Measurements from ENCODE around the gene SPTY2D1. TPM values are rescaled to one million over a fixed set of nuclear protein-coding genes. Genes with fewer than 3 reads are reported as not detected.
"Not testable (repeated sequence)": the region's sequence is repeated elsewhere in the genome, so short reads cannot be mapped to it uniquely, and the experiment has no call there.

SPTY2D1 gene, protein sequence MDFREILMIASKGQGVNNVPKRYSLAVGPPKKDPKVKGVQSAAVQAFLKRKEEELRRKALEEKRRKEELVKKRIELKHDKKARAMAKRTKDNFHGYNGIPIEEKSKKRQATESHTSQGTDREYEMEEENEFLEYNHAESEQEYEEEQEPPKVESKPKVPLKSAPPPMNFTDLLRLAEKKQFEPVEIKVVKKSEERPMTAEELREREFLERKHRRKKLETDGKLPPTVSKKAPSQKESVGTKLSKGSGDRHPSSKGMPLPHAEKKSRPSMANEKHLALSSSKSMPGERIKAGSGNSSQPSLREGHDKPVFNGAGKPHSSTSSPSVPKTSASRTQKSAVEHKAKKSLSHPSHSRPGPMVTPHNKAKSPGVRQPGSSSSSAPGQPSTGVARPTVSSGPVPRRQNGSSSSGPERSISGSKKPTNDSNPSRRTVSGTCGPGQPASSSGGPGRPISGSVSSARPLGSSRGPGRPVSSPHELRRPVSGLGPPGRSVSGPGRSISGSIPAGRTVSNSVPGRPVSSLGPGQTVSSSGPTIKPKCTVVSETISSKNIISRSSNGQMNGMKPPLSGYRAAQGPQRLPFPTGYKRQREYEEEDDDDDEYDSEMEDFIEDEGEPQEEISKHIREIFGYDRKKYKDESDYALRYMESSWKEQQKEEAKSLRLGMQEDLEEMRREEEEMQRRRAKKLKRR
- total RNA-seq, result 10 to 100 TPM; 18.2 to 46.2 (median 22.2) TPM
- total RNA-seq (2013), result 23.0 TPM
- total RNA-seq, result 53.5 to 278 (median 89.8) reads per million in 29 experiments

GRCh38 chr11:18634140-18635032 lies at the start of gene SPTY2D1:
TSS of gene SPTY2D1 (minus strand) at chr11:18634342. CDS start at chr11:18634257, 85 bp downstream.
- POLR2A ChIA-PET, result interaction anchor here (0.5 to 2.8 kb wide), 14 partner anchors 13 to 1843 kb away, joined by 3 to 19 read pairs (median 4); partner anchors contain the start of genes HPS5 (in 1 of the 2), TSG101 (in 1 of the 2) and UEVLD (in 1 of the 2)
- peaks cover 0 to 4% of the 10 kb centered on the region in 2 donors for H3K27me3 Mint-ChIP-seq
- CTCF ChIA-PET, result interaction anchor here (0.7 to 2.3 kb wide), 8 partner anchors 13 to 108 kb away, joined by 4 to 10 read pairs (median 6); partner anchors contain the start of gene TSG101 (in 1 of the 2)
- peak within 1 kb of the TSS; percentile 88 to 97 (median 93) for H3K4me3 Mint-ChIP-seq
- no peaks in the 10 kb centered on the region for H3K36me3 ChIP-seq (ENCODE audit: control insufficient read depth in 2 of 2, extremely low read depth in 1 of 2, insufficient read depth in 1 of 2, low read length in 1 of 2)
- H3K4me1 Mint-ChIP-seq, result peaks cover 27 to 35% (median 34%) of the 10 kb centered on the region in 3 donors
- H3K27me3 ChIP-seq (replicated peaks in 1 of 2; ENCODE audit: control insufficient read depth in 2 of 2, extremely low read depth in 1 of 2, insufficient read depth in 2 of 2, low read length in 1 of 2), result no peaks in the 10 kb centered on the region
- H3K4me3 ChIP-seq (ENCODE audit: control insufficient read depth in 1 of 2, extremely low read depth in 1 of 2, low read length in 1 of 2), result peak within 1 kb of the TSS; percentile 68 to 100
- peak within 1 kb of the TSS; percentile 99 to 100 for H3K27ac Mint-ChIP-seq
- DNase-seq (peak; percentile 91 to 99 (median 99)), ATAC-seq (replicated peaks in 1 of 4) (peak; percentile 96 to 99 (median 98))
- no peaks in the 10 kb centered on the region for H3K9me3 ChIP-seq
- peaks cover 3% of the 10 kb centered on the region for H3K36me3 Mint-ChIP-seq
- peak within 1 kb of the TSS; percentile 94 for H3K27ac ChIP-seq (ENCODE audit: low read length)
- H3K9me3 Mint-ChIP-seq, result no peaks in the 10 kb centered on the region
- peaks cover 9 to 21% of the 10 kb centered on the region in 2 experiments for H3K4me1 ChIP-seq (ENCODE audit: control insufficient read depth in 1 of 2, extremely low read depth in 1 of 2, insufficient read depth in 2 of 2, low read length in 2 of 2)
- under 1% methylated on average over 55 of the region's 60 CpGs for WGBS (ENCODE audit: insufficient coverage)

DNA sequence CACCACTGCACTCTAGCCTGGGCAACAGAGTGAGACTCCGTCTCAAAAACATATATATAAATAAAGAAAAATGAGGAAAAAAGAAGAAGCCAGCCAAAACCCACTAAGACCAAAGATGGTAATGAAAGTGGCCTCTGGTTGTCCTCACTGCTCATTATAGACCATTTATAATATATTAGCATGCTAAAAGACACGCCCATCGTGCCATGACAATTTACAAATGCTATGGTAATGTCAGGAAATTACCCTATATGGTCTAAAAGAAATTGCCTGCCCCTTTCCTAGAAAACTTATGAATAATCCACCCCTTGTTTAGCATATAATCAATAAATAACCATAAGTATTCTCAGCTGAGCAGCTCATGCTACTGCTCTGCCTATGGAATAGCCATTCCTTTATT lies 48.3 kb upstream of the SPTY2D1 start:
- no peak overlapping the region for H3K27ac ChIP-seq (ENCODE audit: low read length)
- no peaks in the 10 kb centered on the region for H3K27me3 ChIP-seq (replicated peaks in 1 of 2; ENCODE audit: control insufficient read depth in 2 of 2, extremely low read depth in 1 of 2, insufficient read depth in 2 of 2, low read length in 1 of 2)
- no peaks in the 10 kb centered on the region for H3K36me3 ChIP-seq (ENCODE audit: control insufficient read depth in 2 of 2, extremely low read depth in 1 of 2, insufficient read depth in 1 of 2, low read length in 1 of 2)
- H3K4me1 ChIP-seq (ENCODE audit: control insufficient read depth in 1 of 2, extremely low read depth in 1 of 2, insufficient read depth in 2 of 2, low read length in 2 of 2), result peaks cover 0 to 2% of the 10 kb centered on the region in 2 experiments
- Mint-ChIP-seq H3K36me3 (no peaks in the 10 kb centered on the region), H3K27me3 (no peaks in the 10 kb centered on the region), H3K9me3 (no peaks in the 10 kb centered on the region), H3K27ac (no peak overlapping the region), H3K4me3 (no peak overlapping the region), H3K4me1 (peaks cover 6 to 10% (median 7%) of the 10 kb centered on the region in 3 donors)
- ChIA-PET POLR2A (no interaction called here), CTCF (no interaction called here)
- whole genome bisulfite sequencing (ENCODE audit: insufficient coverage), result no CpG with 5 or more reads among the region's 3 CpGs
- no peaks in the 10 kb centered on the region for H3K9me3 ChIP-seq
- H3K4me3 ChIP-seq (ENCODE audit: control insufficient read depth in 1 of 2, extremely low read depth in 1 of 2, low read length in 1 of 2), result no peak overlapping the region
- no peak for ATAC-seq (replicated peaks in 1 of 4)
- no peak for DNase-seq

GRCh38 chr11:18681949-18682348 lies 47.8 kb upstream of the SPTY2D1 start:
- H3K9me3 ChIP-seq; ATAC-seq (replicated peaks in 1 of 4); POLR2A ChIA-PET; H3K4me1 ChIP-seq (ENCODE audit: control insufficient read depth in 1 of 2, extremely low read depth in 1 of 2, insufficient read depth in 2 of 2, low read length in 2 of 2); DNase-seq; H3K27me3 Mint-ChIP-seq; H3K27ac ChIP-seq (ENCODE audit: low read length); H3K27ac Mint-ChIP-seq; H3K36me3 Mint-ChIP-seq; H3K36me3 ChIP-seq (ENCODE audit: control insufficient read depth in 2 of 2, extremely low read depth in 1 of 2, insufficient read depth in 1 of 2, low read length in 1 of 2); H3K4me3 Mint-ChIP-seq; CTCF ChIA-PET; H3K4me3 ChIP-seq (ENCODE audit: control insufficient read depth in 1 of 2, extremely low read depth in 1 of 2, low read length in 1 of 2); H3K9me3 Mint-ChIP-seq; H3K27me3 ChIP-seq (replicated peaks in 1 of 2; ENCODE audit: control insufficient read depth in 2 of 2, extremely low read depth in 1 of 2, insufficient read depth in 2 of 2, low read length in 1 of 2): not testable (repeated sequence)
- H3K4me1 Mint-ChIP-seq, result peaks cover 7 to 10% (median 7%) of the 10 kb centered on the region in 3 donors
- WGBS (ENCODE audit: insufficient coverage), result 91% methylated on average over 1 of the region's 1 CpG

DNA sequence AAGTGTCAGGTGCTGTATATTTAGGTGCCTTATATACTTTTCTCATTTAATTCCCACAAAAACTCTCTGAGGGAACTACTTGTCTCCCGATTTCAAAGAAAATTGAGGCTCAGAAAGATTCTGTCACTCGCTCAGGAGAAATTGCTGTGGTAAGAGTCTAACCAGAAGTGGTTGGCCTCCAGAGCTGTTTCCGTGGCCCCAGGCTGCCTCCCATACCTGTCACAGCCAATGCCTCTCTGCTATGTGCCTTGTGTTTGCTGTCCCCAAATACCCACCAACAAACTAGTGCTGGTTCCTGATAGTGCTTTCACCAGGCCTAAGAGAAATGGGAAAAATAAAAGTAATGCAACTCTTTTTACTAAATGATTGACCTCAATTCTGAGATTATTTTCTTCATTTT lies 43.4 kb upstream of the SPTY2D1 start:
- no peak overlapping the region for H3K4me3 ChIP-seq (ENCODE audit: control insufficient read depth in 1 of 2, extremely low read depth in 1 of 2, low read length in 1 of 2)
- H3K27ac ChIP-seq (ENCODE audit: low read length), result no peak overlapping the region
- no peaks in the 10 kb centered on the region for H3K9me3 Mint-ChIP-seq
- no peak for ATAC-seq (replicated peaks in 1 of 4)
- 76% methylated on average over 2 of the region's 3 CpGs for WGBS (ENCODE audit: insufficient coverage)
- H3K9me3 ChIP-seq, result no peaks in the 10 kb centered on the region
- DNase-seq, result no peak
- H3K27ac Mint-ChIP-seq, result no peak overlapping the region
- no peaks in the 10 kb centered on the region for H3K27me3 ChIP-seq (replicated peaks in 1 of 2; ENCODE audit: control insufficient read depth in 2 of 2, extremely low read depth in 1 of 2, insufficient read depth in 2 of 2, low read length in 1 of 2)
- CTCF ChIA-PET, result interaction anchor here in 1 of 2 donors (0.6 kb wide), 1 partner anchor 604 kb away, joined by 3 read pairs; no protein-coding TSS in a partner anchor
- no peaks in the 10 kb centered on the region for H3K36me3 ChIP-seq (ENCODE audit: control insufficient read depth in 2 of 2, extremely low read depth in 1 of 2, insufficient read depth in 1 of 2, low read length in 1 of 2)
- H3K4me1 Mint-ChIP-seq, result peaks cover 16 to 22% (median 16%) of the 10 kb centered on the region in 3 donors
- H3K4me3 Mint-ChIP-seq, result no peak overlapping the region
- peaks cover 2 to 7% of the 10 kb centered on the region in 2 experiments for H3K4me1 ChIP-seq (ENCODE audit: control insufficient read depth in 1 of 2, extremely low read depth in 1 of 2, insufficient read depth in 2 of 2, low read length in 2 of 2)
- POLR2A ChIA-PET, result interaction anchor here in 1 of 2 donors (0.6 kb wide), 1 partner anchor 9 kb away, joined by 4 read pairs; no protein-coding TSS in a partner anchor
- H3K27me3 Mint-ChIP-seq, result no peaks in the 10 kb centered on the region
- H3K36me3 Mint-ChIP-seq, result no peaks in the 10 kb centered on the region

DNA sequence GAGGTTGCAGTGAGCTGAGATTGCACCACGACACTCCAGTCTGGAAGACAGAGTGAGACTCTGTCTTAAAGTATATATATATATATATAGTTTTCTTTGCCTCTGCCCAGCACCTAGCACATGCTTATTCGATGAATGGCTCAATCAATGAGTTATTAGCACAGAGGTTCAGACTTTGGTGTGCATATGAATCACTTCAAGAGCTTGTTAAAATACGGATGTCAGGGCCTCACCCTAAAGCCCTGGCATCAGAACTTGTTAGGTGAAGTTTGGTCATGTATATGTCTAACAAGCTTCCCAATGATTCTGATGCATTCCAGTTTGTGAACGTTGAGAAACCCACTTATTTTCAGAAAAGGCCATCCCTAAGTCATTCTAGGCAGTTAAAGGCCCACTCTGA lies 42.7 kb upstream of the SPTY2D1 start:
- DNase-seq (no peak), ATAC-seq (replicated peaks in 1 of 4) (no peak)
- peaks cover 20 to 27% (median 22%) of the 10 kb centered on the region in 3 donors for H3K4me1 Mint-ChIP-seq
- ChIA-PET CTCF (interaction anchor here in 1 of 2 donors (0.9 kb wide), 1 partner anchor 9 kb away, joined by 3 read pairs; no protein-coding TSS in a partner anchor), POLR2A (no interaction called here)
- H3K9me3 ChIP-seq, result no peaks in the 10 kb centered on the region
- no peak overlapping the region for H3K27ac Mint-ChIP-seq
- no peak overlapping the region for H3K4me3 ChIP-seq (ENCODE audit: control insufficient read depth in 1 of 2, extremely low read depth in 1 of 2, low read length in 1 of 2)
- no peak overlapping the region for H3K4me3 Mint-ChIP-seq
- H3K27ac ChIP-seq (ENCODE audit: low read length), result no peak overlapping the region
- H3K4me1 ChIP-seq (ENCODE audit: control insufficient read depth in 1 of 2, extremely low read depth in 1 of 2, insufficient read depth in 2 of 2, low read length in 2 of 2), result peaks cover 9 to 11% of the 10 kb centered on the region in 2 experiments
- no peaks in the 10 kb centered on the region for H3K27me3 ChIP-seq (replicated peaks in 1 of 2; ENCODE audit: control insufficient read depth in 2 of 2, extremely low read depth in 1 of 2, insufficient read depth in 2 of 2, low read length in 1 of 2)
- WGBS (ENCODE audit: insufficient coverage), result 100% methylated on average over 1 of the region's 4 CpGs
- no peaks in the 10 kb centered on the region for H3K9me3 Mint-ChIP-seq
- no peaks in the 10 kb centered on the region for H3K36me3 Mint-ChIP-seq
- H3K36me3 ChIP-seq (ENCODE audit: control insufficient read depth in 2 of 2, extremely low read depth in 1 of 2, insufficient read depth in 1 of 2, low read length in 1 of 2), result no peaks in the 10 kb centered on the region
- no peaks in the 10 kb centered on the region for H3K27me3 Mint-ChIP-seq

Data from T-cell (primary cell).